Ectodermal cell (in vitro differentiated cells): Measurements from ENCODE around the gene FRAS1.

Experiments
- H3K27ac ChIP-seq: 2 replicates; pipeline ENCODE4 v1.7.0; 2013; ENCODE audit warnings: mild to moderate bottlenecking, low read depth, low read length; ENCODE audit not compliant: insufficient read depth, poor library complexity, severe bottlenecking
- H3K27me3 ChIP-seq: 2 replicates; pipeline ENCODE4 v1.7.0; 2013; ENCODE audit warnings: mild to moderate bottlenecking, low read length; ENCODE audit not compliant: insufficient read depth, control insufficient read depth, poor library complexity, severe bottlenecking
- H3K36me3 ChIP-seq: one replicate; pipeline ENCODE4 v1.7.0; 2013; ENCODE audit warnings: low read length; ENCODE audit not compliant: control insufficient read depth, insufficient read depth
- H3K4me1 ChIP-seq: one replicate; pipeline ENCODE4 v1.7.0; 2013; ENCODE audit warnings: low read length; ENCODE audit not compliant: control insufficient read depth, insufficient read depth
- H3K4me3 ChIP-seq: 2 replicates; pipeline ENCODE4 v1.7.0; 2013; ENCODE audit warnings: low read depth, low read length, control low read depth; ENCODE audit not compliant: insufficient read depth
- H3K9me3 ChIP-seq: 2 replicates; pipeline ENCODE4 v1.7.0; 2013; ENCODE audit warnings: mild to moderate bottlenecking, low read length, moderate library complexity; ENCODE audit not compliant: control insufficient read depth
- WGBS, 2 experiments: methylation state at CpG; one replicate each; pipeline ENCODE4 v1.1.7; 2013; ENCODE audit warnings: missing lambda C conversion rate in 2 of 2; 5-methylcytosine and 5-hydroxymethylcytosine counted together

The FRAS1 gene

DNA sequence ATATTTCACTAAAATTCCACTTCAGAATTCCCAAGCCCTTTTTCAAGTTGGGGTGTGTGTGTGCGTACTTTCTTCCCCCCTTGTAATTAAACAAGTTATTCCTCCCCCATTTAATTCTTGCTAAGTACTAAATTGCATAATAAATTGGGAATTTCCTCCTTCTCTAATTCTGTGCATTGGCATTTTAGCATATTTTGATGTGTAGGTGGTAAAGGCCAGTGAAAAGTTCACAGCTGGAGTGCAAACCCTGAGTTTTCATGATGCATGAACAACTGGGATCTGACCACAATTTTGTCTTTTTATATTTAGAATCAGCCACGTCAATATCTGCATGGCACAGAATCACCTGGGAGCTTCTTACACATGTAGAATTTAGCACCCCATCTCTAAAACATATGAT, 513.0 kb downstream of the FRAS1 start:
- Histone ChIP-seq H3K4me1 (no peaks in the 10 kb centered on the region), H3K9me3 (no peaks in the 10 kb centered on the region), H3K4me3 (no peak overlapping the region), H3K36me3 (no peaks in the 10 kb centered on the region), H3K27ac (no peak overlapping the region), H3K27me3 (no peaks in the 10 kb centered on the region)
- WGBS, 2 experiments = 95 to 100% methylated on average over 1 to 2 of the region's 2 CpGs

GRCh38 chr4:78571804-78572203, 514.7 kb downstream of the FRAS1 start:
- no peaks in the 10 kb centered on the region for H3K4me1 ChIP-seq
- H3K9me3 ChIP-seq = no peaks in the 10 kb centered on the region
- H3K4me3 ChIP-seq = no peak overlapping the region
- H3K27me3 ChIP-seq = no peaks in the 10 kb centered on the region
- H3K36me3 ChIP-seq = no peaks in the 10 kb centered on the region
- 95 to 100% methylated on average over 1 of the region's 1 CpG for WGBS, 2 experiments
- H3K27ac ChIP-seq = no peak overlapping the region

DNA sequence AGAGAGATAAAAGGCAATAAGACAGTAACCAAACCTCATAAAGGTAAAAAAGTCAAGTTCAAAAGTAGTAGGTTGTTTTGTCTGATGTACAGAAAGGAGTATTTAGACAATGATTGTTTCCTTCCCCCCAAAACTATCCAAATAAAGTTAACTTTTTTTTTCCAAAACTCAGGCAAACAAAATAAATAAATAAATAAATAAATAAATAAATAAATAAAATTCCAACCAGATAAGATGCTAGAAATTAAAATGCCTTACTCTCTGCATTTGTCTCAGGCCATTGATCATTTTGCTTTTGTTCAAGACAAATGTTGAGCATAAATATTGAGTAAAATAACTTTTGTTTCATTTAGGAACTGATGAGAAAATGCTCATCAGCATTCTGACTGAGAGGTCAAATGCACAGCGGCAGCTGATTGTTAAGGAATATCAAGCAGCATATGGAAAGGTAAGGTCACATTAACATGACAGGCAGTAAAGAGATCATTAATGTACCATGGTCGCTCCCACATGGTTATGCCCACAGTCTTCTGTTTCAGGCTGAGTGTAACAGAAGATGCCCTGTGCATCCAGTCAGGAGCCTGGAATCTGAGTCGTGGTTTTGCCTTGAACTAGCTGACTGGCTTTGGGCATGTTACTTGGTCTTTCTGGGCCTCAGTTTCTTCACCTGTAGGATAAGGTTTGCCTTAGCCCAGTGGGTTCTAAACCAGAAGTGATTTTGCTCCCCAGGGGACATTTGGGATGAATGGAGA, 521.7 kb downstream of the FRAS1 start:
- no peaks in the 10 kb centered on the region for H3K36me3 ChIP-seq
- no peaks in the 10 kb centered on the region for H3K4me1 ChIP-seq
- no peaks in the 10 kb centered on the region for H3K9me3 ChIP-seq
- no peaks in the 10 kb centered on the region for H3K27me3 ChIP-seq
- H3K4me3 ChIP-seq = no peak overlapping the region
- WGBS, 2 experiments = 94 to 96% methylated on average over 3 of the region's 3 CpGs
- H3K27ac ChIP-seq = no peak overlapping the region

DNA sequence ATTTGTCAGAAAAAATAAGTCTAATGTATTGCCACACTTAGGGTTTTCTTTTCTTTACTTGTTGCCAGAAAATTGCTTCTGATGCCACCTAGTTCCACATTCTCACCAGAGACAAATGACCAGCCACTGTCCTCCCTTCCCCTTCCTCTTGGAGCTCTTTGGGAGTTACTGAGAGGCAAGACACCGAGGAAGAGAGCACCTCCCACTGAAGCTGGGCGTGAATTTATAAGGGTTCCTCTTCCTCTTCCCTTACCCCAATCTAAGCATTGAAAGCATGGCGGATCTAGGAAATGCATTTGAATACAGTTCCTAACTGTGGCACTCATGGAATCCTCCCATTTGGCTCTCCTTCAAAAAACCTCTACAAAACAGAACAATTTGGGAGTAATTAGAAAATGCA, 524.5 kb downstream of the FRAS1 start:
- H3K36me3 ChIP-seq = no peaks in the 10 kb centered on the region
- H3K9me3 ChIP-seq = no peaks in the 10 kb centered on the region
- H3K4me3 ChIP-seq = no peak overlapping the region
- H3K27ac ChIP-seq = no peak overlapping the region
- no peaks in the 10 kb centered on the region for H3K27me3 ChIP-seq
- 82 to 90% methylated on average over 3 of the region's 3 CpGs for WGBS, 2 experiments
- H3K4me1 ChIP-seq = no peaks in the 10 kb centered on the region

DNA sequence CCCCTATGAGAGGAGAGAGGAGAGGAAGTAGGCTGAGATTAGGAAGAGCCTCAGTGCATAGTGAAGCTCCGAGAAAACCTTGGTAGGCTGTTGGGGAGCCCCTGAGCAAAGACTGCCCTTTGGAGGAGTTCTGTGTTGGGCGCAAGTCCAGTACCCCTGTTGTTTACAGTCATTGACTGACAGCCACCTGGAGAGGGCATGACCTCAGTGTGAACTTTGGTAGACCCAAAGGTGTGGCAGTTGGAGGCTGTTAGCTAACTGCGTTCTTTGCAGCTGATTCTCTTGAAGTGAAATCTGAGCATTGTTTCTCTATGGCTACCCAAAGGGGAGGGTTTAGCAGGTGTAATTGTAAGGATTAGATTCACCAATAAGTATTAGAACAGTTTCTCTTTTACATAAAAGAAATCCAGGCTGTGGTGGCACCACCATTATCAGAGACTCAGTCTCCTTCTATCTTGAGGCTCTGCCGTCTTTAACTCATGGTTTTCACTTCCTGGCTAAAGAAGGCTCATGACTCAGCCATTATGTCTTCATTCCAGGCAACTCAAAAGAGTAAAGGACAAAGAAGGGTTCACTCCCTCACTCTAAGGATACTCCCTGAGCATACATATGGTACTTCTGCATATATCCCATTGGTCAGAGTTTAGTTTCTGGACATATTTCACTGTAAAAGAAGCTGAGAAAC, 527.9 kb downstream of the FRAS1 start:
- Histone ChIP-seq H3K4me1 (no peaks in the 10 kb centered on the region), H3K9me3 (no peaks in the 10 kb centered on the region), H3K27ac (no peak overlapping the region), H3K27me3 (no peaks in the 10 kb centered on the region), H3K36me3 (no peaks in the 10 kb centered on the region), H3K4me3 (no peak overlapping the region)
- 93 to 95% methylated on average over 4 of the region's 4 CpGs for WGBS, 2 experiments

- Histone ChIP-seq H3K27ac (no peak overlapping the region), H3K27me3 (no peaks in the 10 kb centered on the region), H3K9me3 (no peaks in the 10 kb centered on the region), H3K36me3 (no peaks in the 10 kb centered on the region), H3K4me3 (no peak overlapping the region), H3K4me1 (no peaks in the 10 kb centered on the region)
- WGBS, 2 experiments = 0% methylated on average over 1 of the region's 1 CpG
Measured at GRCh38 chr4:78585633-78586032, 528.5 kb downstream of the FRAS1 start.

- WGBS, 2 experiments = 62 to 64% methylated on average over 4 of the region's 4 CpGs
- Histone ChIP-seq H3K4me1 (no peaks in the 10 kb centered on the region), H3K27me3 (no peaks in the 10 kb centered on the region), H3K9me3 (no peaks in the 10 kb centered on the region), H3K36me3 (no peaks in the 10 kb centered on the region), H3K4me3 (no peak overlapping the region), H3K27ac (no peak overlapping the region)
Measured at GRCh38 chr4:78588894-78589545, 531.9 kb downstream of the FRAS1 start.

DNA sequence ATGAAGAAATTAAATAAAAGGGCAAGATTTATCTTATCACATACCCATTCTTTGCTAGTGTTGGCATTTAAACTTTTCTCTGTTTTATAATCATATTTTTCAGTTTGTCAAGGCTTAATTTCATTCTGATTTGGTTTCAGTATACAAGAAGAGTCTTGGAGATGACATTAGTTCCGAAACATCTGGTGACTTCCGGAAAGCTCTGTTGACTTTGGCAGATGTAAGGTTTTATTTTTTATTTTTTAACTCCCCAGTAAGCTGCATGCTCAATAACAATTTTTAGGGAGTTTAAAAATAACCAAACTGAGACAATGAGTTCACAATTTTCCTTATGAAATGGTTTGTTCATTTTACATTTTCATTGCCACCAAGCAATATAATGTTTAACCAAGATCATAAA, 534.3 kb downstream of the FRAS1 start:
- Histone ChIP-seq H3K27me3 (no peaks in the 10 kb centered on the region), H3K9me3 (no peaks in the 10 kb centered on the region), H3K36me3 (no peaks in the 10 kb centered on the region), H3K27ac (no peak overlapping the region), H3K4me1 (no peaks in the 10 kb centered on the region), H3K4me3 (no peak overlapping the region)
- WGBS, 2 experiments = 100% methylated on average over 1 to 2 of the region's 2 CpGs

DNA sequence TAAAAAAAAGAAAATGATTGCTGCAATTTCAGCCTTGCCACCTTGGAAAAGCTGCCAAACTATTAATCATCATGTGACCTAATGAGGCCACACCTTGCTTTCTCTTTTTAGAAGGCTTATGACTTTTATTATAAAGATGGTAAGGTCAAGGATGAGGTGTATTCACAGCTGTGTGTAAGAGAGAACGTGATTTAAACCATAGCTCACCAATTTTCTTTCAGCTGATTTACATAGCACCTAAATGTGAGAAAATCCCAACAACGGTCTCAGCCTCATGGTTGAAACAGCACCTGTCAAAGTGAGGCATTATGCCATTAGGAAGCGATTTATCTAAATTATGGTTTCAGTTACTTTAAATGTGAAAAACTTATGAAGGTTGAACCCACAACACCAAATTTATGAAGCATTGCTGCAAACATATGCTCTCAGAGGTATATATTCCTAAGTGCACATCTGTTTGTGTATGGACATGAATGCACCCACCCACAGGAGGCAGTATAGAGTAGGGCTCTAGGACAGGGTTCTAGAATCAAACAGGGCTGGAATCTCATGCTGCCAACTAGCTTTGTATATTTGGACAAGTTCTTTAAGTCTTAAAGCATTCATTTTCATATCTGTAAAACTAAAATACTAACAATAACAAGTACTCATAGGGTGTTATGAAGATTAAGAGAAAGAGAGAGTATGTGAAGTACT, 535.1 kb downstream of the FRAS1 start:
- Histone ChIP-seq H3K4me3 (no peak overlapping the region), H3K27ac (no peak overlapping the region), H3K4me1 (no peaks in the 10 kb centered on the region), H3K27me3 (no peaks in the 10 kb centered on the region), H3K36me3 (no peaks in the 10 kb centered on the region), H3K9me3 (no peaks in the 10 kb centered on the region)
- 86 to 100% methylated on average over 3 of the region's 3 CpGs for WGBS, 2 experiments
